MM.1S (cell line): ENCODE measurements around the gene ELK3.

Experiments used
- DNase-seq: peaks from one replicate; pipeline ENCODE4 v3.0.0-alpha.2; 2015
- H2AFZ ChIP-seq: fragments of 300-600 bp; sonication (generic); 2 replicates; pipeline ENCODE4 v1.6.0; 2016; ENCODE audit warnings: antibody characterized with exemption, low read length
- H3F3A ChIP-seq: fragments of 300-600 bp; sonication (generic); 2 replicates; pipeline ENCODE4 v1.6.1; 2016; ENCODE audit warnings: mild to moderate bottlenecking, antibody characterized with exemption, low read length, moderate library complexity, mixed read lengths; ENCODE audit not compliant: insufficient read depth
- H3K27ac ChIP-seq: fragments of 300-600 bp; sonication (generic); 2 replicates; pipeline ENCODE4 v1.5.1; 2016; ENCODE audit warnings: mild to moderate bottlenecking, low read length
- H3K27me3 ChIP-seq: fragments of 300-600 bp; sonication (generic); replicated peaks from 2 replicates; pipeline ENCODE4 v1.6.0; 2016; ENCODE audit warnings: low read length; ENCODE audit not compliant: insufficient read depth
- H3K36me3 ChIP-seq: fragments of 300-600 bp; sonication (generic); replicated peaks from 2 replicates; pipeline ENCODE4 v1.6.1; 2016; ENCODE audit warnings: mild to moderate bottlenecking, low read length, mixed read lengths; ENCODE audit not compliant: insufficient read depth
- H3K4me1 ChIP-seq: fragments of 300-600 bp; sonication (generic); 2 replicates; pipeline ENCODE4 v1.6.1; 2016; ENCODE audit warnings: low read length, mixed read lengths
- H3K4me2 ChIP-seq: fragments of 300-600 bp; sonication (generic); 2 replicates; pipeline ENCODE4 v1.6.0; 2016; ENCODE audit warnings: low read depth, low read length
- H3K4me3 ChIP-seq: fragments of 300-600 bp; sonication (generic); 2 replicates; pipeline ENCODE4 v1.5.1; 2016; ENCODE audit warnings: low read length, mixed read lengths
- H3K79me2 ChIP-seq: fragments of 300-600 bp; sonication (generic); 2 replicates; pipeline ENCODE4 v1.6.1; 2016; ENCODE audit warnings: mixed run types, low read length, mixed read lengths
- H3K9ac ChIP-seq: fragments of 300-600 bp; sonication (generic); 2 replicates; pipeline ENCODE4 v1.6.1; 2016; ENCODE audit warnings: low read length, mixed read lengths
- H3K9me2 ChIP-seq: fragments of 300-600 bp; sonication (generic); replicated peaks from 2 replicates; pipeline ENCODE4 v1.6.1; 2016; ENCODE audit warnings: mild to moderate bottlenecking, low read length, mixed read lengths; ENCODE audit not compliant: insufficient read depth
- H3K9me3 ChIP-seq: fragments of 300-600 bp; sonication (generic); replicated peaks from 2 replicates; pipeline ENCODE4 v1.6.1; 2016; ENCODE audit warnings: mild to moderate bottlenecking, low read length, mixed read lengths; ENCODE audit not compliant: insufficient read depth
- H4K20me1 ChIP-seq: fragments of 300-600 bp; sonication (generic); 2 replicates; pipeline ENCODE4 v1.6.1; 2016; ENCODE audit warnings: mild to moderate bottlenecking, low read length, moderate library complexity, mixed read lengths; ENCODE audit not compliant: insufficient read depth
- CTCF ChIP-seq: fragments of 300-600 bp; sonication (generic); IDR thresholded peaks from 2 replicates; pipeline ENCODE4 v1.5.1; 2016; ENCODE audit warnings: antibody characterized with exemption, low read length, mixed read lengths
- EZH2 ChIP-seq: fragments of 300-600 bp; sonication (generic); optimal IDR thresholded peaks from 2 replicates; pipeline ENCODE3; 2017; ENCODE audit warnings: low read depth, mild to moderate bottlenecking, antibody characterized with exemption, low read length, mixed read lengths
- EZH2phosphoT487 ChIP-seq: fragments of 300-600 bp; sonication (generic); IDR thresholded peaks from 2 replicates; pipeline ENCODE4 v1.6.1; 2018; ENCODE audit warnings: antibody characterized with exemption, low read length

ELK3 gene

DNA sequence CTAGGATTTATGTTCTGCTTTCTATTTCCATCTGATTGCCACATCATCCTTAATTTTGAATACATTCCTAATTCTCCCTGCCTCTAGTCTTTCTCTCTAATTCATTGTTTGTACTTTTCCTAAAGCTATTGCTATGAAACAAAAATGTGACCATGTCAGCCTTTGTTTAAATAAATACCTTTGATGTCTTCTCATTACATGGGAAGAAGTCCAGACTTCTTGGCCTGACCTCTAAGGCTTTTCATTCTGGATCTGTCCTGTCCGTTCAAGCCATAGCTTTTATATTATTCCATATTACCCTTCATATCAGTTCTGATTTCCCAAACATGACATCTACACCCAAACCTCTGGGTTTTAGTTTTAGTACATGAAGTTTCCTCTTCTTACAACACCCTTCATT, 114.7 kb downstream of the ELK3 start:
- Histone ChIP-seq H2AFZ (no peak overlapping the region), H3K9ac (no peak overlapping the region), H3K9me3 (no peaks in the 10 kb centered on the region), H3K27me3 (no peaks in the 10 kb centered on the region), H3K4me3 (no peak overlapping the region), H3K4me2 (no peak overlapping the region), H3K79me2 (peaks cover 15% of the 10 kb centered on the region), H3K9me2 (no peaks in the 10 kb centered on the region), H3K4me1 (peaks cover 10% of the 10 kb centered on the region), H3K27ac (no peak overlapping the region), H3K36me3 (no peaks in the 10 kb centered on the region), H4K20me1 (no peaks in the 10 kb centered on the region), H3F3A (no peaks in the 10 kb centered on the region)
- no peak for DNase-seq
- no peak for TF ChIP-seq EZH2
- no peak for TF ChIP-seq CTCF
- no peak for TF ChIP-seq EZH2phosphoT487

- no peak overlapping the region for H2AFZ ChIP-seq
- no peak overlapping the region for H3K27ac ChIP-seq
- no peaks in the 10 kb centered on the region for H3K27me3 ChIP-seq
- no peaks in the 10 kb centered on the region for H3K9me3 ChIP-seq
- H3K4me2 ChIP-seq = no peak overlapping the region
- peaks cover 26% of the 10 kb centered on the region for H3K79me2 ChIP-seq
- H4K20me1 ChIP-seq = no peaks in the 10 kb centered on the region
- H3K9me2 ChIP-seq = no peaks in the 10 kb centered on the region
- H3F3A ChIP-seq = peaks cover 4% of the 10 kb centered on the region; the same call in 1 of the 2 replicates
- H3K4me1 ChIP-seq = peaks cover 20% of the 10 kb centered on the region
- H3K9ac ChIP-seq = no peak overlapping the region
- TF ChIP-seq EZH2 (no peak), EZH2phosphoT487 (no peak), CTCF (no peak)
- DNase-seq = no peak
- no peaks in the 10 kb centered on the region for H3K36me3 ChIP-seq
- H3K4me3 ChIP-seq = no peak overlapping the region
Observed at GRCh38 chr12:96310067-96310466, 115.9 kb downstream of the ELK3 start.

- DNase-seq = no peak
- no peaks in the 10 kb centered on the region for H3K9me2 ChIP-seq
- no peaks in the 10 kb centered on the region for H3K27me3 ChIP-seq
- no peak for TF ChIP-seq EZH2phosphoT487
- no peak for TF ChIP-seq EZH2
- TF ChIP-seq CTCF = no peak
- H3K9ac ChIP-seq = no peak overlapping the region
- no peak overlapping the region for H2AFZ ChIP-seq
- H3K79me2 ChIP-seq = peaks cover 31% of the 10 kb centered on the region
- no peak overlapping the region for H3K4me2 ChIP-seq
- H3K27ac ChIP-seq = no peak overlapping the region
- peaks cover 20% of the 10 kb centered on the region for H3K4me1 ChIP-seq
- no peaks in the 10 kb centered on the region for H3K9me3 ChIP-seq
- H4K20me1 ChIP-seq = no peaks in the 10 kb centered on the region
- H3K4me3 ChIP-seq = no peak overlapping the region
- no peaks in the 10 kb centered on the region for H3K36me3 ChIP-seq
- H3F3A ChIP-seq = peaks cover 10% of the 10 kb centered on the region
Observed at GRCh38 chr12:96311191-96311590, 117.0 kb downstream of the ELK3 start.
